ENCODE measurements around the gene BCL2L1. TPM values are rescaled to one million over a fixed set of nuclear protein-coding genes. Genes with fewer than 3 reads are reported as not detected.
A peak's percentile ranks its signal among the peaks of the same experiment; 100 is the strongest.

Gene BCL2L1
- total RNA-seq, 1 donor from 2014 or later, result 200 TPM

- Histone ChIP-seq H3K9me3 (no peaks in the 10 kb centered on the region), H3K27ac (peak overlapping the region; percentile 95 to 98), H3K36me3 (peaks cover 2 to 24% of the 10 kb centered on the region in 2 donors), H3K4me1 (peaks cover 0 to 44% of the 10 kb centered on the region in 2 donors), H3K4me3 (peak overlapping the region; percentile 71 to 82), H3K27me3 (no peaks in the 10 kb centered on the region)
- no peak for DNase-seq (ENCODE audit: low spot score in 2 of 2)
- intact Hi-C loops (cut with DNase I), result no loop called here
- TF ChIP-seq, protein P1, sequence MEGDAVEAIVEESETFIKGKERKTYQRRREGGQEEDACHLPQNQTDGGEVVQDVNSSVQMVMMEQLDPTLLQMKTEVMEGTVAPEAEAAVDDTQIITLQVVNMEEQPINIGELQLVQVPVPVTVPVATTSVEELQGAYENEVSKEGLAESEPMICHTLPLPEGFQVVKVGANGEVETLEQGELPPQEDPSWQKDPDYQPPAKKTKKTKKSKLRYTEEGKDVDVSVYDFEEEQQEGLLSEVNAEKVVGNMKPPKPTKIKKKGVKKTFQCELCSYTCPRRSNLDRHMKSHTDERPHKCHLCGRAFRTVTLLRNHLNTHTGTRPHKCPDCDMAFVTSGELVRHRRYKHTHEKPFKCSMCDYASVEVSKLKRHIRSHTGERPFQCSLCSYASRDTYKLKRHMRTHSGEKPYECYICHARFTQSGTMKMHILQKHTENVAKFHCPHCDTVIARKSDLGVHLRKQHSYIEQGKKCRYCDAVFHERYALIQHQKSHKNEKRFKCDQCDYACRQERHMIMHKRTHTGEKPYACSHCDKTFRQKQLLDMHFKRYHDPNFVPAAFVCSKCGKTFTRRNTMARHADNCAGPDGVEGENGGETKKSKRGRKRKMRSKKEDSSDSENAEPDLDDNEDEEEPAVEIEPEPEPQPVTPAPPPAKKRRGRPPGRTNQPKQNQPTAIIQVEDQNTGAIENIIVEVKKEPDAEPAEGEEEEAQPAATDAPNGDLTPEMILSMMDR (IDR thresholded peaks at IDR 0.05), result no peak
Measured at GRCh38 chr20:31718952-31719643, 3.6 kb downstream of the BCL2L1 start.

DNA sequence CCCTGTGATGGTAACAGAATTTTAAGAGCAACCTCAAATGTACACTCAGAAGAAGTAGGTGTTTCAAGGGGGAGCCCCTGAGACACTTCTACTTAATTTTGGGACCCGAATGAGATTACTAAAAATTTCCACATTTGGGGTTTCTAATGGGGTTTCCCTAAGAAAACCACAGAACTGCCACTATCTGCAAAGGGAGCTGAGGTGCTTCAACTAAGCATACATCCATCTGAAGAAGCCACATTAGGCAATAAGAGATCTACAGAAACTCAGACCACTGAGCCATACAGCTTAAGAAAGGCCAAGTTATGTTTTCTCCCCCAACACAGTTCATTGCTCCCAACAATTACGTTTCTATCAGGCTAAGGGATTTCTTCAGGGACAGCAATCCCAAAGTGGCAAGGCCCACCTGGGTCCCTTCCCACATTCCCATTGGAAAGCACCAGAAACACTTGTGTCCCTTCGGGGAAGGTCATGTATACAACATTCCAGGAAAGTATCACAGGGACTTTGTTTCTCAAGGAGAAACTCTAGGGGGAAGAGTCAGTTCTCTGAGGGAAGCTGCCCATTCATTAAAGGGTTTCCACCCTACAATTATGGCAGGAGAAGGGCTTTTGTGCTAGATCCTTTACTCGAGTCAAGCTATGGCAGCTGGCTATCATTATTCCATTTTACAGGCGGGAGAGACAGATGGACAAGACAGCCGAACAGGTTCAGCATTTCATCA lies 5.0 kb downstream of the BCL2L1 start:
- peaks cover 4 to 51% of the 10 kb centered on the region in 2 donors for H3K4me1 ChIP-seq
- peak overlapping the region; percentile 71 to 82 for H3K4me3 ChIP-seq
- intact Hi-C loops (cut with DNase I), result no loop called here
- TF ChIP-seq, protein P1 (IDR thresholded peaks at IDR 0.05), result no peak
- no peak for DNase-seq (ENCODE audit: low spot score in 2 of 2)
- peak overlapping the region; percentile 95 to 98 for H3K27ac ChIP-seq
- no peaks in the 10 kb centered on the region for H3K9me3 ChIP-seq
- H3K36me3 ChIP-seq, result peaks cover 2 to 28% of the 10 kb centered on the region in 2 donors
- no peaks in the 10 kb centered on the region for H3K27me3 ChIP-seq

GRCh38 chr20:31716818-31717477 lies 5.7 kb downstream of the BCL2L1 start:
- Histone ChIP-seq H3K9me3 (no peaks in the 10 kb centered on the region), H3K4me1 (peaks cover 4 to 56% of the 10 kb centered on the region in 2 donors), H3K27me3 (no peaks in the 10 kb centered on the region), H3K27ac (peak overlapping the region; percentile 95 to 98), H3K36me3 (peaks cover 2 to 28% of the 10 kb centered on the region in 2 donors), H3K4me3 (peak overlapping the region; percentile 31 to 82)
- no peak for DNase-seq (ENCODE audit: low spot score in 2 of 2)
- TF ChIP-seq, protein P1 (IDR thresholded peaks at IDR 0.05), result no peak
- intact Hi-C loops (cut with DNase I), result no loop called here

GRCh38 chr20:31716351-31716750 lies 6.3 kb downstream of the BCL2L1 start:
- TF ChIP-seq, protein P1 (IDR thresholded peaks at IDR 0.05), result no peak
- Histone ChIP-seq H3K4me3 (peak overlapping the region; percentile 31 to 82), H3K27ac (peak overlapping the region; percentile 95 to 98), H3K36me3 (peaks cover 2 to 28% of the 10 kb centered on the region in 2 donors), H3K4me1 (peaks cover 8 to 62% of the 10 kb centered on the region in 2 donors), H3K9me3 (no peaks in the 10 kb centered on the region), H3K27me3 (no peaks in the 10 kb centered on the region)
- DNase-seq (ENCODE audit: low spot score in 2 of 2), result no peak
- intact Hi-C loops (cut with DNase I), result no loop called here

DNA sequence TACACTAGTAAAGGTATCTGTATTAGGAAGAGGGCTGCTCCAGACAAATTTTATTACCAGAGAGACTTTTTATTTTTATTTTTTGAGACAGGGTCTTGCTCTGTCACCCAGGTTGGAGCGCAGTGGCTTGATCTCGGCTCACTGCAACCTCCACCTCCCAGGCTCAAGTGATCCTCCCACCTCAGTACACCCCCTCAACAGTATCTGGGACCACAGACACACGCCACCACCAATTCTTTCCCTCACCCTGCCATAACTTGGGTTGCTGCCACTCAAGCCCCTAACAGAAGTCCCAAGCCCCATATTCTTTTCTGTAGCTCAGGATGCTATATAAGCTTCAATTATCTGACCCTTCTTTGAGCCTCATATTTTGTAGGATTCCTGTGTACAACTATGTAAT lies 6.9 kb downstream of the BCL2L1 start:
- TF ChIP-seq, protein P1 (IDR thresholded peaks at IDR 0.05), result no peak
- intact Hi-C loops (cut with DNase I), result no loop called here
- Histone ChIP-seq H3K4me1 (peaks cover 14 to 68% of the 10 kb centered on the region in 2 donors), H3K36me3 (peaks cover 2 to 28% of the 10 kb centered on the region in 2 donors), H3K27me3 (no peaks in the 10 kb centered on the region), H3K9me3 (no peaks in the 10 kb centered on the region), H3K4me3 (peak overlapping the region; percentile 31 to 82), H3K27ac (peak overlapping the region; percentile 95 to 98)
- DNase-seq (ENCODE audit: low spot score in 2 of 2), result no peak

Data from ascending aorta (tissue), 2 donors.